NB4 (cell line): Measurements from ENCODE around the gene CHTOP.
"Not testable (repeated sequence)": the region's sequence is repeated elsewhere in the genome, so short reads cannot be mapped to it uniquely, and the experiment has no call there.

ENCODE experiments used
- DNase-seq: peaks from one replicate; pipeline ENCODE4 v3.0.0; 2010; ENCODE audit warnings: low read depth
- H3K4me3 ChIP-seq: one replicate; pipeline ENCODE4 v1.5.1; 2011; ENCODE audit warnings: mild to moderate bottlenecking, low read depth, low read length, moderate library complexity
- MYC ChIP-seq: IDR thresholded peaks from 2 replicates; pipeline ENCODE4 v1.6.1; 2011; ENCODE audit warnings: low read depth, low read length
- POLR2A ChIP-seq: IDR thresholded peaks from 2 replicates; pipeline ENCODE4 v1.6.1; 2011; ENCODE audit warnings: mild to moderate bottlenecking; ENCODE audit not compliant: insufficient read length; ENCODE audit errors: extremely low read depth
- TF ChIP-seq, protein P1 (sequence below): IDR thresholded peaks from 2 replicates; pipeline ENCODE4 v1.6.1; 2011; ENCODE audit warnings: low read depth, low read length
- TF ChIP-seq, protein P2 (sequence below): IDR thresholded peaks from one replicate; pipeline ENCODE4 v1.5.1; 2012; ENCODE audit warnings: low read depth, low read length

CHTOP gene

DNA sequence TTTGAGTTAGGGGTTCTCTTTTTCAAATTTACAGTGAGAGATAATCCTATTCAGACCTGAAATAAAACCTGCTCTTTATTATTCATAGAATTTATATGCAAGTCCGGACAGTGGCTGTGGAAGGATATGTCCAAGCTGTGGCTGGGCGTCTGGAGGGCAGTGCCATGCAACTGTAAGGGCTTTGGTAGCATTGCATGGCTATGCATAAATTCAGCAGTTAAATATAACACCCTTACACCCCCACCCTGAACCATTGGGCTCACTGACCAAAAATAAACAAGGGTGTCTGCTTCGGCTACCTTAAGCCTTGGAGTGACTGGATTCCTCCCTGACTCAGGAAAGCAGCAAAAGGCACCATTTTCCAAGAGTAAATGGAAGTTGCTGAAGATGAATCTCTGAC, 5.4 kb downstream of the CHTOP start:
- no peak overlapping the region for H3K4me3 ChIP-seq
- DNase-seq, result no peak
- TF ChIP-seq, protein P1, sequence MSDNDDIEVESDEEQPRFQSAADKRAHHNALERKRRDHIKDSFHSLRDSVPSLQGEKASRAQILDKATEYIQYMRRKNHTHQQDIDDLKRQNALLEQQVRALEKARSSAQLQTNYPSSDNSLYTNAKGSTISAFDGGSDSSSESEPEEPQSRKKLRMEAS, result no peak
- TF ChIP-seq, protein P2, sequence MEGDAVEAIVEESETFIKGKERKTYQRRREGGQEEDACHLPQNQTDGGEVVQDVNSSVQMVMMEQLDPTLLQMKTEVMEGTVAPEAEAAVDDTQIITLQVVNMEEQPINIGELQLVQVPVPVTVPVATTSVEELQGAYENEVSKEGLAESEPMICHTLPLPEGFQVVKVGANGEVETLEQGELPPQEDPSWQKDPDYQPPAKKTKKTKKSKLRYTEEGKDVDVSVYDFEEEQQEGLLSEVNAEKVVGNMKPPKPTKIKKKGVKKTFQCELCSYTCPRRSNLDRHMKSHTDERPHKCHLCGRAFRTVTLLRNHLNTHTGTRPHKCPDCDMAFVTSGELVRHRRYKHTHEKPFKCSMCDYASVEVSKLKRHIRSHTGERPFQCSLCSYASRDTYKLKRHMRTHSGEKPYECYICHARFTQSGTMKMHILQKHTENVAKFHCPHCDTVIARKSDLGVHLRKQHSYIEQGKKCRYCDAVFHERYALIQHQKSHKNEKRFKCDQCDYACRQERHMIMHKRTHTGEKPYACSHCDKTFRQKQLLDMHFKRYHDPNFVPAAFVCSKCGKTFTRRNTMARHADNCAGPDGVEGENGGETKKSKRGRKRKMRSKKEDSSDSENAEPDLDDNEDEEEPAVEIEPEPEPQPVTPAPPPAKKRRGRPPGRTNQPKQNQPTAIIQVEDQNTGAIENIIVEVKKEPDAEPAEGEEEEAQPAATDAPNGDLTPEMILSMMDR, result no peak
- no peak for TF ChIP-seq POLR2A

DNA sequence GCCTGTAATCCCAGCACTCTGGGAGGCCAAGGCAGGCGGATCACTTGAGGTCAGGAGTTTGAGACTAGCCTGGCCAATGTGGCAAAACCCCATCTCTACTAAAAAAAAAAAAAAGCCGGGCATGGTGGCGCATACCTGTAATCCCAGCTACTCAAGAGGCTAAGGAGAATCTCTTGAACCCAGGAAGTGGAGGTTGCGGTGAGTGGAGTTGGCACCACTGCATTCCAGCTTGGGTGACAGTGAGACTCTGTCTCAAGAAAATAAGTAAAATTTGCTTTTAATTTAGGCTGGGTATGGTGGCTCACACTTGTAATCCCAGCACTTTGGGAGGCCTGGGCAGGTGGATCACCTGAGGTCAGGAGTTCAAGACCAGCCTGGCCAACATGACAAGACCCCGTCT, 6.3 kb downstream of the CHTOP start:
- DNase-seq, H3K4me3 ChIP-seq: not testable (repeated sequence)

GRCh38 chr1:153640861-153641260, 7.0 kb downstream of the CHTOP start:
- H3K4me3 ChIP-seq, result no peak overlapping the region
- TF ChIP-seq POLR2A, result no peak
- TF ChIP-seq, protein P2, result no peak
- TF ChIP-seq, protein P1, result no peak
- no peak for DNase-seq

- DNase-seq, result no peak
Measured at GRCh38 chr1:153642161-153642560, 8.3 kb downstream of the CHTOP start.

DNA sequence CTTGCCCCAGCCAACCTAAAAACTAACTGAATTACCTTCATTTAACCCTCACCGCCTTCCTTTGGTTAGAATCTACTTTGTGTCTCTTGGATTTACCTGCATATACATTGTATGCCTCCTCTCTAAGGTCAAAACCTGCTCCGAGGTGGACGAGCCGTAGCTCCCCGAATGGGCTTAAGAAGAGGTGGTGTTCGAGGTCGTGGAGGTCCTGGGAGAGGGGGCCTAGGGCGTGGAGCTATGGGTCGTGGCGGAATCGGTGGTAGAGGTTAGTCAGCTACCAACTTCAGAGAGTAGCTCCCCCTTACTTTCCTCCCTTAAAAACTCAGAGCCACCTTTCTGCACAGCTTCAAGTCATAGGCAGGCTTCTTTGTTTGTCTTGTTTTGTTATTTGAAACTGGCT, 9.2 kb downstream of the CHTOP start:
- no peak for DNase-seq
- no peak overlapping the region for H3K4me3 ChIP-seq
- TF ChIP-seq POLR2A (no peak), MYC (no peak)
- TF ChIP-seq, protein P1, result no peak
- TF ChIP-seq, protein P2, result no peak

More at GRCh38 chr1:153642161-153642560, 8.3 kb downstream of the CHTOP start:
- H3K4me3 ChIP-seq, result no peak overlapping the region
- TF ChIP-seq MYC (no peak), POLR2A (no peak)
- TF ChIP-seq, protein P2, result no peak
- TF ChIP-seq, protein P1, result no peak

DNA sequence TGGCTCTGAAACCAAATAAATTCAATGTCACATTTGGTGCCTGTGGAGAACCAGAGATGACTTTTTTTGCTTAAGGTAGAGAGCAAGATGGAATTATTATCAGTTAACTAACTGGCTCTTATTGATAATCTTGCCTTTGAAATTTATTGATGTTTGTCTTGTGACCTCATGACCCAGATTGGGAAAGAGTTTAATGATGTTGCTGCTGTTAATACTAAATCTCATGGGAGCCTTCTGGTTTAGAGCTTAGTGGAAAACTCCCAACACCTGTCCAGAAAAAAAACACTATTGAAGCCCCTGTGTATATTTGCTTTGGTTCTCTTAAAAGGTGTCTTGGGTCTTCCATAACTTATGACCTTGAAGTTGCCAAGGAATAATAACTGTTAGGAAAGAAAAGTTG, 9.9 kb downstream of the CHTOP start:
- TF ChIP-seq POLR2A (no peak), MYC (no peak)
- TF ChIP-seq, protein P2, result no peak
- TF ChIP-seq, protein P1, result no peak
- DNase-seq, result no peak
- no peak overlapping the region for H3K4me3 ChIP-seq
